GM12891 (cell line): ENCODE measurements around the gene UBE2U.

Source experiments
- PAX5 ChIP-seq: IDR thresholded peaks from 2 replicates; pipeline ENCODE4 v1.6.1; 2011; ENCODE audit warnings: low read length, moderate library complexity, mild to moderate bottlenecking; ENCODE audit not compliant: insufficient read depth, severe bottlenecking
- POLR2A ChIP-seq: IDR thresholded peaks from 2 replicates; pipeline ENCODE4 v1.6.1; 2011; ENCODE audit warnings: low read depth, low read length, control low read depth
- POLR2AphosphoS5 ChIP-seq: IDR thresholded peaks from 2 replicates; pipeline ENCODE4 v1.6.1; 2011; ENCODE audit warnings: low read depth, low read length, control low read depth
- POU2F2 ChIP-seq: IDR thresholded peaks from 2 replicates; pipeline ENCODE4 v1.6.1; 2011; ENCODE audit warnings: low read depth, mild to moderate bottlenecking, control low read depth, low read length, moderate library complexity
- SPI1 ChIP-seq: IDR thresholded peaks from 2 replicates; pipeline ENCODE4 v1.6.1; 2011; ENCODE audit warnings: low read depth, low read length, control low read depth
- TAF1 ChIP-seq: IDR thresholded peaks from 2 replicates; pipeline ENCODE4 v1.6.1; 2011; ENCODE audit warnings: low read depth, low read length, control low read depth

DNA sequence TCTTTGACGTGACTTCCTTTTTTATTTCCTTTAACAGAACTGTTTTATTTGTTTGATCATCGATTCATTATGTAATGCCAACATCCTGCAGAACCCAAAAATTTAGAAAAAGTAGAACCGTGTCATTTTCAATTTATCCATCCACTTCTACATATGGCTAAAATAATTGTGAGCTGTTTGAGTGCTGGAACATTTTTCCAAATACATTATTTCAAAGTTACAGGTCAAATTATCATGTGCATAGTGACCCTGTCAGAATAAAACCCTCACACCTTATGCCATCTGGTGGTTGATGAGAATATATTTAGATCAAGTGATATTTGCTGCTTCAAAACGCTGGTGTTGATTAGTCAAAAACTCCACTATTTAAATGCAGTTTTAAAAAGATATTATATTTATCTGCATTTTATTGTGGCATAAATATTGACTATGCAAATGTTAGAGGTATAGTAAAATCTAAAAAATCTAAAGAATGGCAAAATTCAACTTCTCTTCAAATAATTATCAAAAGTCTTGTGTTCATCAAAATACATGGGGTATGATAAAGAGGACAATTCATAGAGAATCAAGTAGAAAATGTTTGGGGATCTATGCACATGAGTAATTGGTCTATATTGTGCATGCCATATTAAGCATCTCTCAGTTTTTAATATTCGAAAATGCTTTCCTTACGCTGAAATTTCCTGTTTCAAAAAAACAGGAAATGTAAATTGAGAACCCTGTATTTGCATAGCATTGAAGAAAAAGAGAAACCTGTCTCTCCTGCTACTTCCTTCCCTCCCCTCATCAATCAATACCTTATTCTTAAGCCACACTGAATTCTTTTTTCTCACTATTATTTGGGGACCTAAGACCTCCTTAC, 39.7 kb downstream of the UBE2U start:
- TF ChIP-seq POLR2A (no peak), TAF1 (no peak), POLR2AphosphoS5 (no peak), POU2F2 (no peak), PAX5 (no peak), SPI1 (0 out of 2 replicates have a peak, but pooled peaks have one; percentile 23)
